A375 (cell line): ENCODE data around the gene ARID1B. TPM values are rescaled to one million over a fixed set of nuclear protein-coding genes. Genes with fewer than 3 reads are reported as not detected.

Experiments used
- small RNA-seq: library from RNA; depleted of rRNA; stranded (forward); fragments of <200 nt; gene quantifications from one replicate; pipeline ENCODE3, GENCODE V24; 2014
- total RNA-seq: library from RNA; depleted of rRNA; stranded (reverse); fragments of >200 nt; shearing (Covaris generic); gene quantifications from 2 replicates; pipeline ENCODE4 v1.2.3, GENCODE V29; 2014; rRNA removed

ARID1B gene
- total RNA-seq: 21.1 and 21.2 TPM in 2 replicates

DNA sequence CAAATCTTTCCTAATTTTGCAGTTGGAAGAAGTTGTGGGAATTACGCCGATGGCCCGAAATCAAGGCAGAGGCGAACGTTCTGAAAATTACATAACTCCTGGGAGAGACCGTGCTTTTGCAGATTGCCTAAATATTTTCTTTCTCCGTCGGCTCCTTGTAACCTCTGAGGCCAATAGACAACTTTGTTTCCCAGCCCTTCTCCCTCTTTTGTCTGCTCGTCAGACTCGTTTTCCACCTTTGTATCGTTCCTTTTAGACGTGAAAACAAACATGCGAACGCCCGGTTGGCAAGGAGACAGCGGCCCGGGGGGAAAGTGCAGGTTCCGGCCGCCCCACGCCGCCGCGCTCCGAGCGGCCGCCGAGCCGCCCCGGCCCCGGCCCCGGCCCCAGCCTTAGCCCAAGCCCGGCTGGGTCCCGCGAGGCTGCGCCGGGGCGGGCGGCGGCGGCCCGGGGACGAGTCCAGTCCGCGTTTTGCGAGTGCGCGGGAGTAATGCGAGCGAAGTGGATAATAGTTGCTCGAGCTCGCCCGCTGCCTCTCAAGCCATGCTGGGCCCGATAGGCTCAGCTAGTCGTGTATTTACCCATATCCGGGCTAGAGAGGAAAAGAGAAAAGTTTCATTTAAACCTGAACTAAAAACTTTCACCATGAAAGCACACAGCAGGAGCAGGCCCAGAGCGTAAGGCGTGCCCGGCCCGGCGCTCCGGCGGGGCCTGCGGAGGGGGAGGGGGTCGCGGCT, at the start of gene ARID1B:
Gene ARID1B, plus strand, starts transcription at position 539 of the 737 bp plus-strand sequence. CDS start 303 bp downstream, outside the sequence.

Small RNAs within 50 kb of the gene (small RNA-seq; reads per million reads assigned to genes)
- not detected for gene AL355297.2
- gene MIR4466: not detected
